OCI-LY3 (cell line): ENCODE measurements around the gene ADRB1.

Experiments
- CTCF ChIP-seq: fragments of 200-600, 300-600 bp; sonication (generic); IDR thresholded peaks from 2 replicates; pipeline ENCODE4 v1.5.1; 2014; ENCODE audit warnings: antibody characterized with exemption, low read length, low read depth
- EZH2phosphoT487 ChIP-seq: fragments of 200-600 bp; shearing (Covaris generic); IDR thresholded peaks from 2 replicates; pipeline ENCODE4 v1.6.1; 2018; ENCODE audit warnings: antibody characterized with exemption, mixed run types, low read depth

- TF ChIP-seq CTCF: no peak
- TF ChIP-seq EZH2phosphoT487: no peak
Observed at GRCh38 chr10:114077347-114077746, 33.7 kb downstream of the ADRB1 start.
